IMR-90 (cell line): ENCODE results near the gene HTR2A.

Experiments used
- CEBPB ChIP-seq: IDR thresholded peaks from 2 replicates; pipeline ENCODE4 v1.6.1; 2012; ENCODE audit warnings: low read depth, low read length, improper control_type of control experiment
- MXI1 ChIP-seq: IDR thresholded peaks from 2 replicates; pipeline ENCODE4 v1.6.1; 2012; ENCODE audit warnings: low read depth, mild to moderate bottlenecking, low read length, moderate library complexity, borderline replicate concordance
- POLR2A ChIP-seq: IDR thresholded peaks from 2 replicates; pipeline ENCODE4 v1.6.1; 2012; ENCODE audit warnings: mild to moderate bottlenecking, low read depth, low read length
- RCOR1 ChIP-seq: IDR thresholded peaks from 2 replicates; pipeline ENCODE4 v1.6.1; 2012; ENCODE audit warnings: mild to moderate bottlenecking, low read length, improper control_type of control experiment; ENCODE audit not compliant: insufficient replicate concordance
- USF2 ChIP-seq: fragments of 150-350 bp; IDR thresholded peaks from 2 replicates; pipeline ENCODE4 v1.6.1; 2017; ENCODE audit warnings: mild to moderate bottlenecking, antibody characterized with exemption, low read length, low read depth
- TF ChIP-seq, protein P1 (sequence below): conservative IDR thresholded peaks from 2 replicates; pipeline ENCODE4 v1.5.1; 2012; ENCODE audit warnings: mild to moderate bottlenecking, low read depth, low read length, improper control_type of control experiment

- TF ChIP-seq POLR2A (no peak), USF2 (no peak), MXI1 (no peak), RCOR1 (no peak), CEBPB (0 out of 2 replicates have a peak, but pooled peaks have one; percentile 15)
- TF ChIP-seq, protein P1, sequence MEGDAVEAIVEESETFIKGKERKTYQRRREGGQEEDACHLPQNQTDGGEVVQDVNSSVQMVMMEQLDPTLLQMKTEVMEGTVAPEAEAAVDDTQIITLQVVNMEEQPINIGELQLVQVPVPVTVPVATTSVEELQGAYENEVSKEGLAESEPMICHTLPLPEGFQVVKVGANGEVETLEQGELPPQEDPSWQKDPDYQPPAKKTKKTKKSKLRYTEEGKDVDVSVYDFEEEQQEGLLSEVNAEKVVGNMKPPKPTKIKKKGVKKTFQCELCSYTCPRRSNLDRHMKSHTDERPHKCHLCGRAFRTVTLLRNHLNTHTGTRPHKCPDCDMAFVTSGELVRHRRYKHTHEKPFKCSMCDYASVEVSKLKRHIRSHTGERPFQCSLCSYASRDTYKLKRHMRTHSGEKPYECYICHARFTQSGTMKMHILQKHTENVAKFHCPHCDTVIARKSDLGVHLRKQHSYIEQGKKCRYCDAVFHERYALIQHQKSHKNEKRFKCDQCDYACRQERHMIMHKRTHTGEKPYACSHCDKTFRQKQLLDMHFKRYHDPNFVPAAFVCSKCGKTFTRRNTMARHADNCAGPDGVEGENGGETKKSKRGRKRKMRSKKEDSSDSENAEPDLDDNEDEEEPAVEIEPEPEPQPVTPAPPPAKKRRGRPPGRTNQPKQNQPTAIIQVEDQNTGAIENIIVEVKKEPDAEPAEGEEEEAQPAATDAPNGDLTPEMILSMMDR: no peak
These were observed 30.2 kb upstream of the HTR2A start for GRCh38 chr13:46926916-46927590.
